Fibroblast of skin of right biceps (primary cell): ENCODE data around the gene TUT1.
"Not testable (repeated sequence)": the region's sequence is repeated elsewhere in the genome, so short reads cannot be mapped to it uniquely, and the experiment has no call there.

Source experiments
- DNase-seq: peaks from one replicate; pipeline ENCODE4 v3.0.0-alpha.2; 2013

The TUT1 gene

DNA sequence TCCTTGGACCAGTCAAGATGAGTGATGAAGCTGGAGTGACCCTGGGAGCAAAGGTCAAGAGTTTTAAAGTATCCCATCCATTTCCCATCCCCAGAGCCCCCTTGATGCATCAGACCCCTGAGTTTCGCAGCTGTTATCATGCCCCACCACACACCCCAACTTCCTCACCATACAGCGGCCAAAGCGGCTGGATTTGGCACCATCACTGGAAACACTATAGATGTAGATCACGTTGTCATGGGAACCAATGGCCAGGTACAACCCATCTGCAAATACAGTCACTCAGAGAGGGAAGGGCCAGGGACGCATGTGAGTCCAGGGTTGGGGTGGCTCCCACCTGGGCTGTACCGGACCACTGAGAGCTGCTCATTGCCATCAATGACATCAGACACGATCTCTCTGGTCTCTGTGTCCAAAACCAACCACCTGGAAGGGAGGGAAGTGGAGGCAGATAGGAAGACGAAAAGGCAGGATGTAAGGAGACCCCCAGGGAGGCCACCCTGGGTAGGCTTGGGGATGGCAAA is 12.5 kb upstream of the TUT1 start:
- no peak for DNase-seq

DNA sequence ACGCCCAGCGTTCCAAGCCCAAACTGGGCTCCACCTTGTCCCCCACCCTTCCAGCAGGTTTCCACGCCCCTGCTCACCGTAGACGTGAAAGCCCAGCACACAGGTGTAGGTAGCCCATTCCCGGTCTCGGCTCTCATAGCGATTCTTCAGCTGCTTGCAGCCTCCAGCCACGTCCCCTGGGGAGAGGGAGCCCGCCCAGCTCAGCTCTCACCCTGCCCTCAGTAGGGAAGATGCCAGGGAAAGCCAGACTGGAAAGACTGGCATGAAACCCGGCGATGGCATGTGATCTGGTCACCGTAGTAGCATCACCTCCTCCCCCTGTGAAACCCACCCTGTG is 11.7 kb upstream of the TUT1 start:
- DNase-seq = no peak

DNA sequence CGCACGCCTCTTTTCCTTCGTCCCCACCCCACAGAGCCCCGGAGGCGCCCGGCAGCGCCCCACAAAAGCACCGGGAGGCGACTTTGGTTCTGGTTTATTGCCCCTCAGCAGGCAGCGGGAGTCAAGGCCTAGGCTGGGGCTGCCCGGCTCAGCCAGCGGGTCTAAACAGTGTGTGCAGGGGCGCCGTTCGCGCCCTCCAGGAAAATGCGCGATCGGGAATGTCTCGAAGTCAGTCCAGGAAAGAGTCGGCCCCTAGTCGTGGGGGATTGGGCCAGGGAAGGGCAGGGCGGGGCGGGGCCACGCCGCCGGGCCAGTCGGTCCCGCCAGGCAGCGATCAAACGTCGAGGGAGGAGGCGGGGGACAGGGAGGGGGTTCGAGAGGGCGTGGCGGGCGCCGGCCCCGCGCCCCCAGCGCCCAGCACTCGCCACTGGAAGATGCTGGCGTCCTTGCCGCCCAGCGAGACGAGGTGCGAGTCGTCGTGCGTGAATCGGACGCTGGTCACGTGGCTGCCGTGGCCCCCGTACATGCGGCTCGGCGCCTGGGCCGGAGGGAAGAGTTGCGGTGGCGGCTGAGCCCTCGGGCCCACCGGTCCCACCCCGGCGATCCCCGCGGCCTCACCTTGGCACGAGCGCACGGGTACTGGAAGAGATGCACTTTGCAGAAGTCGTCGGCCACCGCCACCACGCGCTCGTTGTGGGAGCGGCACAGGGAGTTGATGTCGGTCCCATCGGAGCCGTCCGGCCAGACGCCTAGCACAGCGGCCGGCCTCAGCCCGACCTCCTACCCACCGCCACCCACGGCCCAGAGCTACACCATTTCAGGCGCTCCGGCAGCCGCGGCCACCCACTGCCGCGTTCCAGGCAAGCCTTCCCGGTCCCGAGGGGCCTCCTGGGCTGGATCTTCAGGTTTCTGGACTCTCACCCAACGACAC is 11.1 kb upstream of the TUT1 start:
- DNase-seq = peak; percentile 74

DNA sequence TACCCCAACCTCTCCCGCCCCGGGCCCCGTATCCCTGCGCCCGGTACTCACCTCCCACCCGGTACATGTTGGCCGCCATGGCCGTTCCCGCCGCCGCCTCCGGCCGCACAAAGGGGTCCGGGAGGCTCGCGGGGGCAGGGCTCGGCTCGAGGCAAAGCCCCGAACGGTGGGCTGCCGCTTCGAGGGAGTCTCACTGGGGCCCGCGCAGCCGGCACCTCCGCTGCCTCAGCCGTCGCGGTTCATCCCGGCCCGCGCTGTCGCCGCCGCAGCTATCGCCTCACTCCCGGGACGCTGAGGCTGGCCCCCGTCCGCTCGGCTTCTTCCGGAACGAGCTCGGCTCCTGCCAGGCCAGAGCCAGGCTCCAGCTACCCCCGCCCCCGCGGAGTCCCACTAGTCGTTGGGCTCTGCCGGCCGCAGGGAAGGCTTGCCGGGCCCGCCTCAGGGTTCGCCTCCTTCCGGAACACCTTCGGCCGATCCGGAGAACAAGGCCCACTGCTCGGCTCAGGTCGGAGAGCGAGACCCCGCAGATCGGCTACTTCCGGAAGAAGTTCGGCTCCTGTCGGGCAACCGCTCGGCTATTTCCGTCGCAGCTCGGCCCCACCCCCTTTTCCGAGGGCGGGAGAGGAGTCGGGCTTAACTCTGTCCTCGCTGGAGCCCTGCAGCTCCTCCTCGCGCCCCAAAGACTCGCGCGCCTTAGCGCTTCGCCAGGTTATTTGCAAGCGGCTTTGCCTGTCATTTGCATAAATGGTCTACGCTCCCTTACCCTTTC is 10.2 kb upstream of the TUT1 start, which contains the start of gene MTA2:
Gene MTA2 (minus strand): TSS at position 494 of the 769 bp plus-strand sequence. CDS start 415 bp downstream, at position 79.
- DNase-seq = peak; percentile 97

DNA sequence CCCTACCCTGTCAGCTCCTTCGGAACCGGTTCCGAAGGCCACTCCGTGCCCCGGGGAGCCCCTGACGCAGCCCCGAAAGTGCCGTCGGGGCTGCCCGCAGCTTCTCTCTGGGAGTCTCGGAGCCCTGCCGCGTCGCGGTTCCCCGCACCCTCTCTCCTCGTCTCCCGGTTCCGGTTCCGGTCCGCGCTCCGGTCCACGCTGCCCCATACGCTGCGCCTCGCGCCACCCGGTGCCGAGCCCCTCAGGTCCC is 9.7 kb upstream of the TUT1 start:
- DNase-seq = peak; percentile 30

DNA sequence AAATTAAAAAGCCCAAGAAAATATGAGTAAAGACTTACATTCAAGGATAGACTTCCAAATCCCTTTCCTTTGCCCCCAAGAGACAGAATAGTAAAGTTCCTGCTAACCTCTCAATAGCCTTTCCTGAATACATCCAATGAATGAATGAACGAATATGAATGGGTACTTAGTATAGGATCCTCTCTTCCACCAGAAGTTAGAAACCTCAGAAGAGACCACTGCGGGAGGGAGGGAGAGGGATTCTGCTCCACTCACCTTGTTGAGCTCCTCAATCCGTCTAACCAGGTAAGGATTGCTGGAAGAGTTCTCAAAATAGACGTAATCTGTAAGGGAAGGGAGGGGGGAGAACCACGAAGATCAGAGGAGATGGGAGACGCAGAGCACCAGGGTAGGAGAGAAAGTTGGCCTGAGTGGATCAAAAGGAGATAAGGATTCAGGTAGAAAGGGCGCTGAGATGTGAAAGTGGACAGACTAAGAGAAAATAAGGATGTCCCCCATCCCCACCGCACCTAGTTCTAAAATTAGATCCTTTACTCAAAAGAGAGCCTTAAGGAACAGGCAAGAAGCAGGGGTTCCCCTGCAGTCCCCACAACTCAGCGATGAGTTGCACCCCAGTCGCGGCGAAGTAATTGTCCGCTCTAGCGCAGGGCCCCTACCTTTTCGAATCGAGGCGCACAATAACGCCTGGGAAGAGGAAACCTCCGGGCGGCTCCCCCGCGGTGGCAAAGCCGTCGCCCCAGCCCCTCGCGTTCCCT is 9.2 kb upstream of the TUT1 start:
- DNase-seq = no peak

DNA sequence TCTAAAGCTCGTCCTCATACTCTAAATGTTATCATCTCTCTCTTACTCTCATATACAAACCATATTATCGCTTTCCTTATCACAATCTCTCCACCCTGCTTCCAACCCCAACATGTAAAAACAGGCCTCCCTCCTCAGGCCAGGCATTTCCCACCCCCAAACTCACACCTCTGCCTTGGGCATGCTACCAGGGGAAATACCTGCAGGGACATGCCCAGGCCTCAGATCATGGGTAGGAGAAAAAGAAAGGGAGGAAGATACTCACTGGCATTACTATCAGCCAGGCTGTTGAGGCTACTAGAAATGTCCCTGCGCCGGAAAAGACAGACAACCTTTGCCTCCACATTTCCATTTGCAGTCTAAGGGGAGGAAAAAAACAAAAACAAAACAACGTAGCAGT is 8.6 kb upstream of the TUT1 start:
- DNase-seq = no peak

DNA sequence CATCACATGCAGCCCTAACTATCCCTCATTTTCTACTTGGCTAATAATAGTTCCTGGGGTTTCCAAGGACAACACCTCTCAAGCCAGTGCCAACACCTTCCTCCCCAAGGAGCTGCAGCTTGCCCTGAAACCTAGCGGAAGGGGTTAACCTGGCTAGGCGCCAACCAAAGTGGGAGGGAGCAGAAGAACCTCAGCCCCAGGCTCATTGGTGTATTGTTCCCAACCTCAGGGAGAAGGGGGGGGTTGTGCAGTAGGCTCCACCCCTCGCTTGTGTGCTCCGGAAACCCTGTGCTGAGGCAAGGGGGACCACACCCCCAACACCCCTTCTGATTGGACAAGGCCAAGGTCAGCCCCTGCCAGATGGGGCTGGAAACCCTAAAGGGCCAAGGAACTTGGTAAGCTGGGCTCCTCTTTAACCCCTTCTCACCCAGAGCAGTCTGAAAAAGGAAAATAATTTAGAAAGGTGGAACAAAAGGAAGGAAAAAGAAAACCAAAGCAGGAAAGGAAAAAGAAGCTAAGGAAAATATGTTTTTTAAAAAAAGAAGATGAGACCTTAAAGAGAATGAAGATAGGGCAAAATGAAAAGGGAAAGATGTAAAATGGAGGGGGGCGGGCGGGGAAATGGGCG is 7.9 kb upstream of the TUT1 start:
- peak; percentile 99 for DNase-seq

DNA sequence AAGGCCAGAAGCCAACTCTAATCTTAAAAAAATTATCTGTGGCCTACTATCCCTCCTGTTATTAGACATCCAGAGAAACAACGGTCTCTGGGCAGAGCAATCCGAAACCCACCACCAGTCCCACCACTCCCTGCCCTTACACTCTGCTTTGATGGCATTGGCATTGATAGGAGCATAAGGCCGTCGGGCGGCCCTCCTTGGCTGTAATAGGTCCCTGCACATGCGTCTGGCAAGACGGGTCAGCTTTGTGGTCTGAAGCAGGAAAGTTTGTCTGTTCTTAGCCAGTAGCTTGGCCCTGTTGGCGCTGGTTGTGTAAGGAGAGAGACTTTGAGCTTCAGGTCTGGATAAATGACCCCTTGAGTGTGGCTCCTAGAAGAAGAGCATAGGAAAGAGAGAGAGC is 3.8 kb upstream of the TUT1 start:
- no peak for DNase-seq

DNA sequence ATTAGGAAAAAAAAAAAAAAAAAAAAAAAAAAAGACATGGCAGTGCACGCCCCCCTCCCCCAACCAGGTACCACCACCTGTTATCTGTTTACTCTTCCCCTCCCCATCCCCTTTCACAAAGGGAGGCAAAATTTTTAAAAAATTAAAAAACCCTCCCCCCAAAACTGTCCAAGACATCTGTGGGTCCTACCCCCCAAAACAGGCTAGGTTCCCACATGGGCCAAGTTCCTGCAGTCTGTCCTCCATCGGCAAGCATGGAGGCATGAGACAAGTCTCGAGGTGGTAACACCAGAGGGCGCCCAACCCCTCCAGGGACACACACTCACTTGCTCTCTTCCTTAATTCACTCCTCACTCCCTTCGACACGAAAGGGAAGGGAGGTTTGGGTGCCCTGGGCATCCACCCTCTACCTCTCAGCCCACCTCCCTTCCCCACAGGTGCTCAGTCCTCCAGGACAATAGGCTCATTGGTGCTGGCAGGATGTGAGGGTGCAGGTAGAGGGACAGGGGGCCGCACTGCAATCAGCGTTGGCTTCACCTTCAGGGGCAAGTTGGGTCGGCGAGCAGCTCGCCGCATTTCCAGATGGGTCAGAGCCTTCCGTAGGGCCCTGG is 2.2 kb upstream of the TUT1 start:
- DNase-seq = peak; percentile 74

DNA sequence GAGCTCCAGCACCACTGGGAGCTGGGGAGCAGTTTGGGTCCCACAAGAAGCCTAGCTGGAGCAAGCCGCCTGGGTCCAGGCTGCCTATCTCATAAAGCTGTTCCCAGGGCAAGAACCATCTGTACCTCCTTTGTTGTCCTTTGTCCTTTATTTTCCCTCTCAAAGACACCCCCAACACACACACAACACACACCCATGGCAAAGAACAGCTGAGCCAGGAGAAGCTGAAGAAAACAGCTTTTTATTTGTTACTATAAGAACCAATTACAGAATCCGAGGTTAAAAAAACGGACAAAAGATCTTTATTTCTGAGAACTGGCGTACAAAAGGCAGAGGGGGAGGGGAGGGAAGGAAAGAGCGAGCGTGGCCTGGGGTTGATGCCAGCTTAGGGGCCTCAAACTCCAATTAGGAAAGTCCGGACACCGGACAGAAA is 1.7 kb upstream of the TUT1 start:
- DNase-seq = no peak

DNA sequence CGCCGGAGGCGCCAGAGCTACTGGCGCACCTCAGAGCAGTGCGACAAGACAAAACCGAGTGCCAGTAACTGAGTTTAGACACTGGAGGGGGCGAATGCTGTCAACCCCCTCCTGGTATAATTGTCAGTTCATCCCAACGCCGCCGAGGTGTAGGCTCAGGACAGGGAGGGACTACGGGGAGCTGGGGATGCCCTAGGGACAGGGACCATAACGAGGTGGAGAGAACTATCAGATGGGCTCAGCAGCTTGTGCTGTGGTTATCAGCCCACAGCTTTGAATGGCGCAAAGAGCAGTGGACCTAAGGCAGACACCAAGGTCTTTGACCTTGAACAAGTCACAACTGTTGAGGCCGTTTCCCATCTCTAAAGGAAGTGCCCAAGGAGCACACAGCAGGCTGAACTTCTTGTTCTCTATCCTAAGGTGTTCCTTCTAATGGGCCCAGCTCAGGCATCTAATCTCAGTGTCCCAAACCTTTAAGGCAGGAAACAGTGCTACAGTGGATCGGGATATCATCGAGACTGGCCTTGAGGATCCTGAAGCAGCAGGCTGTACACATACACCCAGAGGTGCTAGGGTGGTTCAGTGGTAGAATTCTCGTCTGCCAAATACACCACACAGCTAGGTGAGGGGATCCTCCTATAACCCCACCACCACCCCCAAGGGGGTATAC is 958 bp upstream of the TUT1 start:
- DNase-seq = no peak

DNA sequence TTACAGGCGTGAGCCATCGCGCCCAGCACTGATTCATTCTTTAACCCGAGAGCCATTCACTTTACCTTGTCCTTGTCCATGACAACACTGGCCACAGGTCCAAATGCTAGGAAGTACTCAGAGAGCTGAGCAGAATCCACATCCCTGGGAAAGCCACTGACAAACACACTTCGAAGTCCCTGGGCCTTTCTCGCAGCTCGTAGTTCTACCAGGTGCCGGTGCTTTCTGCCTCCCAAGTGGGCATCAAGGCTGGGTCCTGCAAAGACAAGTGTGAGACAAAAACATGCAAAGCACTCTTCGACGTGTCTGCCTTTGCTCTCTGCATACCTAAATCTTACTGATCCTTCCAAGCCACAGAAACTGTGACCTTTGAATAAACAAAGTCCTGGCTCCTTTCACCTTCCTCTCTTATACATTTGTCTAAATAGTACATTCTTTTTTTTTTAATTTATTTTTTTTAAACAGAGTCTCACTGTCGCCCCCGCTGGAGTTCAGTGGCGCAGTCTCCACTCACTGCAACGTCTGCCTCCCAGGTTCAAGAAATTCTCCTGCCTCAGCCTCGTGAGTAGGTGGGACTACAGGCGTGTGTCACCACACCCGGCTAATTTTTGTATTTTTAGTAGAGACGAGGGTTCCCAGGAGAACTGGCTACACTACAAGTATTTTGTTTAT is 2.2 kb downstream of the TUT1 start:
- peak; percentile 31 for DNase-seq

DNA sequence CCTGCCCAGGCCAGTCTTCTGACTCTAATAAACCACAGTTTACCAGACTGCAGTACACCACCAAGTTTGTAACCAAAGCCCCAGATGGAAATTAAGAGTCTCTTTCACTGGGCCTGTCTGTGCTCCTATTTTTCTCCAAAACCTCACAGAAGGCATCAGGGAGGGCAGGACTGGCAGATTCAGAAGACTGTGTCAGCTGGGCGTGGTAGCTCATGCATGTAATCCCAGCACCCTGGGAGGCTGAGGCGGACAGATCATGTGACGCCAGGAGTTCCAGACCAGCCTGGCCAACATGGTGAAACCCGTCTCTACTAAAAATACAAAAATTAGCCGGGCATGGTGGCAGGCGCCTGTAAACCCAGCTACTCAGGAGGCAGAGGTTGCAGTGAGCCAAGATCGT is 6.0 kb downstream of the TUT1 start:
- DNase-seq = not testable (repeated sequence)

DNA sequence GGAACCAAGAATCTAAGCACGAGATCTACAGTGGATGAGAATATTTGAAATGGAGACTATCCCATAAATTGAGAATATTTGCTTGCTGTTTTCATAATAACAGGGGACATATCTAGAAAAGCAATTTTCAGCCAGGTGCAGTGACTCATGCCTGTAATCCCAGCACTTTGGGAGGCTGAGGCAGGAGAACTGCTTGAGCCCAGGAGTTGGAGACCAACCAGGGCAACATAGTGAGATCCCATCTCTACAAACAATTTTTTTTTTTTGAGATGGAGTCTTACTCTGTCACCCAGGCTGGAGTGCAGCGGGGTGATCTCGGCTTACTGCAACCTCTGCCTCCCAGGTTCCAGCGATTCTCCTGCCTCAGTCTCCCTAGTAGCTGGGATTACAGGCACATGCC is 9.6 kb downstream of the TUT1 start:
- not testable (repeated sequence) for DNase-seq

DNA sequence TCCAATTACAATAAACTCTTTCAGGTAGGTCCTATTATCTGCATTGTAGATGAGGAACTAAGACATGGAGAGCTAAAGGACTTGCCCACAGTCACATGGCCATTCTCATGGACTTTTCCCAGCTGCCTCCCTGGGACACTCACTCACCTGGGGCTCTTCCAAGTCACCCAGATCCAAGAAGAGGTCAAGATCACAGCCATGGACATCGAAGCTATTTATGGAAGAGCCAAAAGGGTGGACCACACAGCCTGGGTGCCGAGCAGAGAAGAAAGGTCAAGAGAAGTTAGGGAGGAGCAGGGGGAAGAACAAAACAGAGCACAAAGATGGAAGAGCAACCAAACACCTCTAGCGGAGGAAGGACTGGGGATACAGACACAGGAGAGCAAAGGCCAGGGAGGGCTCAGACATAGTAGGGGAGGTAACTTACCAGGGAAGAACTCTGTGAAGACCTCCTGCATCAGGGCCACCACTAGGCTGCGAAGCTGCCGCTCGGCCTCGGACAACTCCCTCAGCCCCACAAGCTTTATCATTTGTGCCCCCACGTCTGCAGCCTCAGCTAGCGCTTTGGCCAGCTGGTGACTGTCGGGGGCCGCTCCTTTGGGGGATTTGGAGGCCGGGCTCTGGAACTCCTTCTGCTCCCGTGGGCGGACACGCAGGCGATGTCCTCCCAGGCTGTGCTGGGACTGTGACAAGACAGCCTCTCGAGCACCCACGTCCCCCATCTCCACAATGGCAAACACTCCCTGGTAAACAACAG is 10.2 kb downstream of the TUT1 start:
- no peak for DNase-seq

DNA sequence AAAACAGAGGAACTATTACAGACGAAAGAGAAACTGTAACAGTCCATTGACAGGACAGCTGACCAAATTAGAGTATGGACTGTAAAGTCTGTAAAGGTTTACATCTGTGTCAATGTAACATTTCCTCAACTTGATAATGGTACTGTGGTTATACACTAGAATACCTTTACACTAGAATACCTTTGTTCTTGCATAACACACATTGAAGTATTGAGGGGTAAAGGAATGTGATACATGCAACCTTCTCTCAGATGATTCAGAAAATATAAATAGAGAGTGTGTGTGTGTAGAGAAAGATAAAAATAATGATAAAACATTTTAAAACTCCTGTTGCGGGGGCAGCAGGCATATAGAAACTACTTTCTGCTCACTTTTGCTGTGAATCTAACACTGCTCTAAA is 12.1 kb downstream of the TUT1 start:
- no peak for DNase-seq

DNA sequence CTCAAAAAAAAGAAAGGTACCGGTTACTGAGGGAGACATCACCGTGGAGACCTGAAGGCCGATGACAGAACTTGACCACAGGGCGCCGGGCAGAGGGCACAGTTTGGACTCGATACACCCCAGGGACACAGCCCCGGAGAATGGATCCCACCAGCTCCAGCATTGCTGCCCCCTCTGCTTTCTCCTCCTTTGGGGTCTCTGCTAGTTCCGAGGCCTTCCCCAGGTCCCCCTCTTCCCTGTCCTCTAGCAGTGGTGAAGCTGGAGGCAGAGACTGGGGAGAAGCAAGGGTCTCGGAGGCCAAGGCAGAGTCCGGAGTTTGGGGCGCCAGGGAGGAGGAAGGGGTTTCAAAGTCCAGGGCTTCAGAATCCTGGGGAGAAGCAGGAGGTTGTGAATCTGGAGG is 12.8 kb downstream of the TUT1 start:
- no peak for DNase-seq

DNA sequence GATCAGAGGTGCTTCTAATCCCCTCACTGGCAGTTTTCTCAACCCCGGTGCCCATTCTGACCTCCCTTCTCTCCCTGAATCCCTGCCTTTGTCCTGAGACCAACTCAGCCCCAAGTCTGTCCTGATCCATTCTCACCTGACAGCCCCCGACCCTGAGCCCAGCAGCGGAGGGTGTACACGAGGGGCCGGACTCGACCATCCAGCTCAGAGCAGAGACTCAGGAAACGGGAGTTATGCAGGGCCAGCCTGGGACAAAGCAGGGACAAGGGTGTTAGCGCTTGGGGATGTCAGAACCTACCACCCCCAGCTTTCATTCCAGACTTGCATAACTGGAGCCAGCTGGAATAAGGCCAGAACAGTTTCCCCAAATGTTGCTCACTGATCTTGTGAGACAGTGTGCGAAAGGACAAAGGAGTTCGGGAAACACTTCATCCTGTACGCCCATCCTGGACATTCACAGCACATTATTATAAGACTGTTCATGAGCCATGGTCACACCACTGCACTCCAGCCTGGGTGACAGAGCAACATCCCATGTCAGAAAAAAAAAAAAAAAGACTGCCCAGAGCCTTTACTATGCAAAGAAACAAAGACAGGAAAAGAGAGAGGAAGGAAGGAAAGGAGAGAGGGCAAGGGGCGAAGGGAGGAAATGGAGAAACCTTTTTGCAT is 14.1 kb downstream of the TUT1 start:
- no peak for DNase-seq

DNA sequence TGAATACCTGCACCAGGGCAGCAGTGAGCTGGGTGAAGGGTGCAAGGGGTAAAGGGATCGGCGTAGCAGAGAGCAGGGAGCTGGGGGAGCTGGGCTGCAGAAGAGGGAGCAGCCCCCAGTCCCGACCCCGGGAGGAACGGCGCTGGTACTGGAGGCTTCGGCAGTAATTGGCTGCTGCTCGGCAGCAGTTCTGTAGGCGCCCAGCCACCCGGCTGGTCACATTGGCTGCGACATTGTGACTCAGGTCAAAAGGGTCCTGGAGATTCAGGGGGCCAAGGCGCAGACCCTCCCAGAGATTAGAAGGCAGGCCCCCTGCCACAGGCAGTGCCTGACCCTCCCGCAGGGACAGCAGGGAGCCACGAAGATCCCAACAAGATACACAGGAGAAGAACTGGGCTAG is 15.5 kb downstream of the TUT1 start:
- DNase-seq = no peak
